Measurements from ENCODE around the gene FBP1.

GRCh38 chr9:94603259-94604160, 35.8 kb downstream of the FBP1 start:
- TF ChIP-seq CTCF (IDR thresholded peaks at IDR 0.05; ENCODE audit: low read length) = peak; percentile 76
- no peak for TF ChIP-seq EZH2 (IDR thresholded peaks at IDR 0.05; ENCODE audit: borderline replicate concordance, low read length)

Data from OCI-LY1 (cell line).